NT2/D1 (cell line): ENCODE measurements around the gene ZC3H4.
A peak's percentile ranks its signal among the peaks of the same experiment; 100 is the strongest.

Experiments used
- DNase-seq: peaks from one replicate; pipeline ENCODE4 v3.0.0-alpha.2; 2011; ENCODE audit warnings: low read depth, low spot score
- H3K27me3 ChIP-seq: 2 replicates; pipeline ENCODE4 v1.6.0; 2011; ENCODE audit warnings: mild to moderate bottlenecking; ENCODE audit not compliant: insufficient read length, insufficient read depth
- H3K36me3 ChIP-seq: 2 replicates; pipeline ENCODE4 v1.6.1; 2011; ENCODE audit warnings: mild to moderate bottlenecking, low read length, mixed read lengths; ENCODE audit not compliant: insufficient read depth, insufficient read length
- H3K4me1 ChIP-seq: 2 replicates; pipeline ENCODE4 v1.5.1; 2011; ENCODE audit not compliant: insufficient read depth, insufficient read length
- H3K4me3 ChIP-seq: 2 replicates; pipeline ENCODE4 v1.5.1; 2011; ENCODE audit warnings: low read depth; ENCODE audit not compliant: insufficient read length
- H3K9ac ChIP-seq: 2 replicates; pipeline ENCODE4 v1.6.0; 2011; ENCODE audit warnings: low read depth; ENCODE audit not compliant: insufficient read length
- H3K9me3 ChIP-seq: 2 replicates; pipeline ENCODE4 v1.5.1; 2011; ENCODE audit warnings: mild to moderate bottlenecking, low read length; ENCODE audit not compliant: insufficient read depth
- SUZ12 ChIP-seq: IDR thresholded peaks from 2 replicates; pipeline ENCODE4 v1.6.1; 2011; ENCODE audit not compliant: insufficient read length, insufficient read depth; ENCODE audit errors: extremely low read depth
- YY1 ChIP-seq: IDR thresholded peaks from 2 replicates; pipeline ENCODE4 v1.6.1; 2011; ENCODE audit not compliant: insufficient read length, insufficient read depth
- ZNF274 ChIP-seq: IDR thresholded peaks from 2 replicates; pipeline ENCODE4 v1.6.1; 2011; ENCODE audit warnings: mild to moderate bottlenecking, low read depth, low read length

ZC3H4 gene

GRCh38 chr19:47039239-47039874 lies 74.2 kb downstream of the ZC3H4 start:
- no peaks in the 10 kb centered on the region for H3K9me3 ChIP-seq
- no peak for DNase-seq
- no peak for TF ChIP-seq YY1
- no peak for TF ChIP-seq SUZ12
- no peak for TF ChIP-seq ZNF274
- H3K4me3 ChIP-seq, result no peak overlapping the region
- no peaks in the 10 kb centered on the region for H3K27me3 ChIP-seq
- no peak overlapping the region for H3K9ac ChIP-seq
- H3K36me3 ChIP-seq, result peaks cover 2% of the 10 kb centered on the region
- peaks cover 2% of the 10 kb centered on the region for H3K4me1 ChIP-seq

GRCh38 chr19:47037766-47038165 lies 75.8 kb downstream of the ZC3H4 start:
- H3K9me3 ChIP-seq, result no peaks in the 10 kb centered on the region
- DNase-seq, result no peak
- no peaks in the 10 kb centered on the region for H3K27me3 ChIP-seq
- no peak overlapping the region for H3K4me3 ChIP-seq
- TF ChIP-seq SUZ12, result no peak
- H3K36me3 ChIP-seq, result peaks cover 2% of the 10 kb centered on the region
- H3K4me1 ChIP-seq, result peaks cover 2% of the 10 kb centered on the region
- no peak overlapping the region for H3K9ac ChIP-seq

GRCh38 chr19:47036097-47036651 lies 77.4 kb downstream of the ZC3H4 start:
- no peaks in the 10 kb centered on the region for H3K27me3 ChIP-seq
- no peaks in the 10 kb centered on the region for H3K9me3 ChIP-seq
- TF ChIP-seq ZNF274 (no peak), YY1 (no peak), SUZ12 (no peak)
- H3K4me1 ChIP-seq, result peaks cover 7% of the 10 kb centered on the region
- no peak for DNase-seq
- H3K36me3 ChIP-seq, result no peaks in the 10 kb centered on the region
- peak overlapping the region; percentile 26 for H3K9ac ChIP-seq
- H3K4me3 ChIP-seq, result no peak overlapping the region

- Histone ChIP-seq H3K4me3 (peak overlapping the region; percentile 33), H3K4me1 (peaks cover 7% of the 10 kb centered on the region), H3K36me3 (no peaks in the 10 kb centered on the region), H3K9ac (peak overlapping the region; percentile 36), H3K9me3 (no peaks in the 10 kb centered on the region), H3K27me3 (no peaks in the 10 kb centered on the region)
- peak; percentile 9 for TF ChIP-seq YY1
- no peak for TF ChIP-seq ZNF274
- TF ChIP-seq SUZ12, result no peak
- peak; percentile 49 for DNase-seq
These were observed 78.2 kb downstream of the ZC3H4 start for GRCh38 chr19:47035127-47036096.

GRCh38 chr19:47032171-47032811 lies 81.3 kb downstream of the ZC3H4 start:
- no peaks in the 10 kb centered on the region for H3K36me3 ChIP-seq
- H3K27me3 ChIP-seq, result no peaks in the 10 kb centered on the region
- H3K9me3 ChIP-seq, result no peaks in the 10 kb centered on the region
- TF ChIP-seq ZNF274, result no peak
- TF ChIP-seq SUZ12, result no peak
- TF ChIP-seq YY1, result no peak
- DNase-seq, result no peak
- no peak overlapping the region for H3K9ac ChIP-seq
- H3K4me3 ChIP-seq, result no peak overlapping the region
- H3K4me1 ChIP-seq, result peaks cover 4% of the 10 kb centered on the region

GRCh38 chr19:47028195-47028601 lies 85.4 kb downstream of the ZC3H4 start:
- no peak for DNase-seq
- Histone ChIP-seq H3K27me3 (peaks cover 14% of the 10 kb centered on the region), H3K9me3 (no peaks in the 10 kb centered on the region), H3K9ac (no peak overlapping the region), H3K4me3 (no peak overlapping the region), H3K4me1 (peaks cover 8% of the 10 kb centered on the region), H3K36me3 (no peaks in the 10 kb centered on the region)
- no peak for TF ChIP-seq ZNF274
- no peak for TF ChIP-seq YY1
- no peak for TF ChIP-seq SUZ12

GRCh38 chr19:47027586-47028088 lies 85.9 kb downstream of the ZC3H4 start:
- H3K4me1 ChIP-seq, result peaks cover 8% of the 10 kb centered on the region
- no peak for TF ChIP-seq SUZ12
- TF ChIP-seq ZNF274, result no peak
- TF ChIP-seq YY1, result no peak
- H3K4me3 ChIP-seq, result no peak overlapping the region
- H3K9me3 ChIP-seq, result no peaks in the 10 kb centered on the region
- no peaks in the 10 kb centered on the region for H3K36me3 ChIP-seq
- DNase-seq, result no peak
- peak overlapping the region; percentile 17 for H3K9ac ChIP-seq
- peaks cover 19% of the 10 kb centered on the region for H3K27me3 ChIP-seq
